ENCODE measurements around the gene GRM7. TPM values are rescaled to one million over a fixed set of nuclear protein-coding genes. Genes with fewer than 3 reads are reported as not detected.

The GRM7 gene
- total and polyA plus RNA-seq, 2 experiments from 2014 or later = 1.7 to 2.7 TPM

GRCh38 chr3:7315037-7315436 lies 454.1 kb downstream of the GRM7 start:
- Histone ChIP-seq H3K27ac (no peak overlapping the region), H3K79me2 (no peaks in the 10 kb centered on the region), H3K36me3 (replicated peaks; ENCODE audit: insufficient read depth, low read depth) (no peaks in the 10 kb centered on the region), H3K9me3 (ENCODE audit: low read depth) (no peaks in the 10 kb centered on the region), H4K20me1 (ENCODE audit: insufficient read depth, poor library complexity, severe bottlenecking) (no peaks in the 10 kb centered on the region), H3K4me1 (ENCODE audit: insufficient read depth) (no peaks in the 10 kb centered on the region), H3K9me2 (replicated peaks; ENCODE audit: insufficient read depth) (no peaks in the 10 kb centered on the region), H3K27me3 (no peaks in the 10 kb centered on the region), H3K4me2 (no peak overlapping the region), H3K4me3 (no peak overlapping the region), H2AFZ (no peak overlapping the region)
- 71% methylated on average over 1 of the region's 1 CpG for WGBS (ENCODE audit: low lambda C conversion rate, missing lambda C conversion rate)
- DNase-seq (ENCODE audit: low spot score) = no peak
- TF ChIP-seq EZH2phosphoT487 (IDR thresholded peaks at IDR 0.05; ENCODE audit: low read depth, severe bottlenecking, unreplicated experiment) (no peak), EZH2 (IDR thresholded peaks at IDR 0.05; ENCODE audit: borderline replicate concordance) (no peak), CTCF (IDR thresholded peaks at IDR 0.05; ENCODE audit: poor library complexity) (no peak)

GRCh38 chr3:7322957-7323669 lies 462.2 kb downstream of the GRM7 start:
- TF ChIP-seq EZH2phosphoT487 (IDR thresholded peaks at IDR 0.05; ENCODE audit: low read depth, severe bottlenecking, unreplicated experiment) (no peak), CTCF (IDR thresholded peaks at IDR 0.05; ENCODE audit: poor library complexity) (no peak), EZH2 (IDR thresholded peaks at IDR 0.05; ENCODE audit: borderline replicate concordance) (no peak)
- no peaks in the 10 kb centered on the region for H3K79me2 ChIP-seq
- H3K36me3 ChIP-seq (replicated peaks; ENCODE audit: insufficient read depth, low read depth) = no peaks in the 10 kb centered on the region
- H3K27me3 ChIP-seq = no peaks in the 10 kb centered on the region
- 69% methylated on average over 3 of the region's 3 CpGs for WGBS (ENCODE audit: low lambda C conversion rate, missing lambda C conversion rate)
- no peak overlapping the region for H3K4me3 ChIP-seq
- no peak overlapping the region for H2AFZ ChIP-seq
- no peak overlapping the region for H3K4me2 ChIP-seq
- H3K4me1 ChIP-seq (ENCODE audit: insufficient read depth) = no peaks in the 10 kb centered on the region
- no peaks in the 10 kb centered on the region for H3K9me3 ChIP-seq (ENCODE audit: low read depth)
- H3K9me2 ChIP-seq (replicated peaks; ENCODE audit: insufficient read depth) = no peaks in the 10 kb centered on the region
- no peaks in the 10 kb centered on the region for H4K20me1 ChIP-seq (ENCODE audit: insufficient read depth, poor library complexity, severe bottlenecking)
- DNase-seq (ENCODE audit: low spot score) = no peak
- H3K27ac ChIP-seq = no peak overlapping the region

GRCh38 chr3:7328339-7328738 lies 467.4 kb downstream of the GRM7 start:
- Histone ChIP-seq H3K9me2 (replicated peaks; ENCODE audit: insufficient read depth) (no peaks in the 10 kb centered on the region), H3K4me3 (no peak overlapping the region), H3K27ac (no peak overlapping the region), H3K79me2 (no peaks in the 10 kb centered on the region), H3K4me2 (no peak overlapping the region), H3K36me3 (replicated peaks; ENCODE audit: insufficient read depth, low read depth) (no peaks in the 10 kb centered on the region), H4K20me1 (ENCODE audit: insufficient read depth, poor library complexity, severe bottlenecking) (no peaks in the 10 kb centered on the region), H3K4me1 (ENCODE audit: insufficient read depth) (no peaks in the 10 kb centered on the region), H3K9me3 (ENCODE audit: low read depth) (no peaks in the 10 kb centered on the region), H3K27me3 (no peaks in the 10 kb centered on the region), H2AFZ (no peak overlapping the region)
- DNase-seq (ENCODE audit: low spot score) = peak; percentile 39
- TF ChIP-seq CTCF (IDR thresholded peaks at IDR 0.05; ENCODE audit: poor library complexity) (no peak), EZH2 (IDR thresholded peaks at IDR 0.05; ENCODE audit: borderline replicate concordance) (no peak), EZH2phosphoT487 (IDR thresholded peaks at IDR 0.05; ENCODE audit: low read depth, severe bottlenecking, unreplicated experiment) (no peak)
- WGBS (ENCODE audit: low lambda C conversion rate, missing lambda C conversion rate) = 57% methylated on average over 1 of the region's 1 CpG
